PC-3 (cell line): ENCODE measurements around the gene IL1F10. TPM values are rescaled to one million over a fixed set of nuclear protein-coding genes. Genes with fewer than 3 reads are reported as not detected.

ENCODE experiments used
- ATAC-seq: fragments of 200-7000 bp; cut with Tn5 transposase; 2 replicates; pipeline ENCODE4 v1.9.1; 2020; ENCODE audit warnings: mild to moderate bottlenecking, moderate library complexity
- BruUV-seq: library from RNA; stranded (reverse); fragments of 400-500 nt; replicated peaks from 2 replicates; lab custom pipeline; 2021; lab: Mats Ljungman, UMichigan
- CTCF ChIA-PET: fragments of 300-600 bp; sonication (Branson Sonifier 250); formaldehyde crosslinking; loops from one replicate; lab custom pipeline; 2022; ENCODE audit warnings: antibody characterized with exemption; lab: Charles Lee
- POLR2A ChIA-PET: fragments of 300-600 bp; sonication (Branson Sonifier 250); formaldehyde crosslinking; loops from one replicate; lab custom pipeline; 2022; ENCODE audit warnings: antibody characterized with exemption; ENCODE audit not compliant: unreplicated experiment; lab: Charles Lee
- DNase-seq: peaks from one replicate; pipeline ENCODE4 v3.0.0-alpha.2; 2015
- H2AFZ ChIP-seq: fragments of 300-600 bp; sonication (generic); 2 replicates; pipeline ENCODE4 v1.6.0; 2016; ENCODE audit warnings: antibody characterized with exemption, low read length
- H3F3A ChIP-seq: fragments of 300-600 bp; sonication (generic); one replicate; pipeline ENCODE4 v1.6.0; 2017; ENCODE audit warnings: antibody characterized with exemption, low read length, control low read depth, mild to moderate bottlenecking; ENCODE audit not compliant: unreplicated experiment
- H3K27ac ChIP-seq: fragments of 300-600 bp; sonication (generic); 2 replicates; pipeline ENCODE4 v1.5.1; 2016; ENCODE audit warnings: mild to moderate bottlenecking, low read length
- H3K27me3 ChIP-seq: fragments of 300-600 bp; sonication (generic); 2 replicates; pipeline ENCODE4 v1.6.1; 2016; ENCODE audit warnings: low read length, mixed read lengths
- H3K36me3 ChIP-seq: fragments of 300-600 bp; sonication (generic); 2 replicates; pipeline ENCODE4 v1.6.1; 2016; ENCODE audit warnings: low read depth, mixed run types, low read length, mixed read lengths
- H3K4me1 ChIP-seq: fragments of 300-600 bp; sonication (generic); 2 replicates; pipeline ENCODE4 v1.5.1; 2016; ENCODE audit warnings: low read length; ENCODE audit not compliant: insufficient read depth
- H3K4me2 ChIP-seq: fragments of 300-600 bp; sonication (generic); 2 replicates; pipeline ENCODE4 v1.6.0; 2016; ENCODE audit warnings: low read length
- H3K4me3 ChIP-seq: fragments of 300-600 bp; sonication (generic); 2 replicates; pipeline ENCODE4 v1.5.1; 2016; ENCODE audit warnings: mild to moderate bottlenecking, low read length, mixed read lengths
- H3K79me2 ChIP-seq: fragments of 300-600 bp; sonication (generic); 2 replicates; pipeline ENCODE4 v1.6.1; 2017; ENCODE audit warnings: low read length, mixed read lengths
- H3K9ac ChIP-seq: fragments of 300-600 bp; sonication (generic); 2 replicates; pipeline ENCODE4 v1.6.0; 2016; ENCODE audit warnings: mild to moderate bottlenecking, low read length
- H3K9me2 ChIP-seq: fragments of 300-600 bp; sonication (generic); replicated peaks from 2 replicates; pipeline ENCODE4 v1.6.1; 2016; ENCODE audit warnings: mixed run types, low read length, mixed read lengths
- H3K9me3 ChIP-seq: fragments of 300-600 bp; sonication (generic); 2 replicates; pipeline ENCODE4 v1.6.1; 2016; ENCODE audit warnings: low read length, mixed read lengths
- H4K20me1 ChIP-seq: fragments of 300-600 bp; sonication (generic); 2 replicates; pipeline ENCODE4 v1.6.1; 2016; ENCODE audit warnings: low read length, mixed read lengths
- CTCF ChIP-seq: fragments of 300-600 bp; sonication (generic); conservative IDR thresholded peaks from 2 replicates; pipeline ENCODE4 v1.5.1; 2017; ENCODE audit warnings: antibody characterized with exemption, low read depth, mild to moderate bottlenecking, low read length
- EZH2 ChIP-seq: fragments of 300-600 bp; sonication (generic); IDR thresholded peaks from one replicate; pipeline ENCODE4 v1.6.1; 2017; ENCODE audit warnings: antibody characterized with exemption, mild to moderate bottlenecking, low read length; ENCODE audit not compliant: unreplicated experiment
- EZH2phosphoT487 ChIP-seq: fragments of 300-600 bp; sonication (generic); IDR thresholded peaks from 2 replicates; pipeline ENCODE4 v1.6.1; 2018; ENCODE audit warnings: mild to moderate bottlenecking, antibody characterized with exemption, low read length, borderline replicate concordance
- intact Hi-C: fragments of 100-400 bp; cut with micrococcal nuclease; formaldehyde crosslinking; loops from 2 replicates; pipeline ENCODE4 v1.9.0; 2023
- total RNA-seq: library from RNA; depleted of rRNA; stranded (reverse); fragments of >200 nt; gene quantifications from 2 replicates; pipeline ENCODE4 v1.2.3, GENCODE V29; 2014

IL1F10 gene
- total RNA-seq, 1 experiment from 2014 or later = not detected

- Histone ChIP-seq H2AFZ (no peak overlapping the region), H3K4me1 (no peaks in the 10 kb centered on the region), H3K27me3 (no peaks in the 10 kb centered on the region), H3K36me3 (no peaks in the 10 kb centered on the region), H3F3A (no peaks in the 10 kb centered on the region), H3K9ac (no peak overlapping the region), H3K79me2 (no peaks in the 10 kb centered on the region), H3K9me3 (no peaks in the 10 kb centered on the region), H3K9me2 (no peaks in the 10 kb centered on the region), H3K27ac (no peak overlapping the region), H3K4me3 (no peak overlapping the region), H4K20me1 (no peaks in the 10 kb centered on the region), H3K4me2 (no peak overlapping the region)
- CTCF ChIA-PET = no interaction called here
- ATAC-seq (no peak), DNase-seq (no peak)
- no peak for TF ChIP-seq EZH2
- no peak for TF ChIP-seq EZH2phosphoT487
- TF ChIP-seq CTCF = no peak
- POLR2A ChIA-PET = no interaction called here
- BruUV-seq = no TSS peak
- intact Hi-C loops = no loop called here
Measured at GRCh38 chr2:113088213-113088992, 20.6 kb downstream of the IL1F10 start.

- ATAC-seq (no peak), DNase-seq (no peak)
- Histone ChIP-seq H3K9me2 (no peaks in the 10 kb centered on the region), H3K9me3 (no peaks in the 10 kb centered on the region), H3K79me2 (no peaks in the 10 kb centered on the region), H4K20me1 (no peaks in the 10 kb centered on the region), H3K27ac (no peak overlapping the region), H3K4me1 (no peaks in the 10 kb centered on the region), H3K27me3 (no peaks in the 10 kb centered on the region), H3K4me2 (no peak overlapping the region), H3K36me3 (no peaks in the 10 kb centered on the region), H3K4me3 (no peak overlapping the region), H3F3A (no peaks in the 10 kb centered on the region), H3K9ac (no peak overlapping the region), H2AFZ (no peak overlapping the region)
- intact Hi-C loops = no loop called here
- no peak for TF ChIP-seq EZH2
- no peak for TF ChIP-seq EZH2phosphoT487
- TF ChIP-seq CTCF = no peak
- ChIA-PET POLR2A (no interaction called here), CTCF (no interaction called here)
- BruUV-seq = no TSS peak
Measured at GRCh38 chr2:113089916-113090315, 22.1 kb downstream of the IL1F10 start.

- Histone ChIP-seq H2AFZ (no peak overlapping the region), H3K9me3 (no peaks in the 10 kb centered on the region), H3K4me2 (no peak overlapping the region), H3K79me2 (no peaks in the 10 kb centered on the region), H3K27ac (no peak overlapping the region), H3K36me3 (no peaks in the 10 kb centered on the region), H3F3A (no peaks in the 10 kb centered on the region), H3K4me3 (no peak overlapping the region), H3K9ac (no peak overlapping the region), H3K9me2 (no peaks in the 10 kb centered on the region), H3K4me1 (no peaks in the 10 kb centered on the region), H4K20me1 (no peaks in the 10 kb centered on the region), H3K27me3 (no peaks in the 10 kb centered on the region)
- BruUV-seq = no TSS peak
- intact Hi-C loops = no loop called here
- CTCF ChIA-PET = no interaction called here
- no peak for ATAC-seq
- TF ChIP-seq EZH2phosphoT487 (no peak), EZH2 (no peak), CTCF (no peak)
- DNase-seq = no peak
- POLR2A ChIA-PET = no interaction called here
Measured at GRCh38 chr2:113091231-113091896, 23.6 kb downstream of the IL1F10 start.
